ENCODE data around the gene ANAPC1. TPM values are rescaled to one million over a fixed set of nuclear protein-coding genes. Genes with fewer than 3 reads are reported as not detected.
"Not testable (repeated sequence)": the region's sequence is repeated elsewhere in the genome, so short reads cannot be mapped to it uniquely, and the experiment has no call there.

The ANAPC1 gene
- total RNA-seq, 1 experiment from 2014 or later, result 94.4 TPM

GRCh38 chr2:111729812-111730458 is 154.1 kb downstream of the ANAPC1 start:
- DNase-seq; POLR2A ChIA-PET (ENCODE audit: unreplicated experiment); H3K79me2 ChIP-seq (ENCODE audit: low read length); H3K4me1 ChIP-seq (ENCODE audit: insufficient read depth, low read length); H4K20me1 ChIP-seq (ENCODE audit: low read length); H3K9me2 ChIP-seq (replicated peaks; ENCODE audit: low read length); H3K9me3 ChIP-seq (ENCODE audit: low read length); H3K4me2 ChIP-seq (ENCODE audit: low read length); ATAC-seq; H3K27ac ChIP-seq (ENCODE audit: low read length); CTCF ChIA-PET; H3K27me3 ChIP-seq (ENCODE audit: low read length); intact Hi-C loops (cut with micrococcal nuclease); H3K4me3 ChIP-seq (ENCODE audit: low read length); H3F3A ChIP-seq (ENCODE audit: low read length, unreplicated experiment); BruUV-seq (replicated peaks); H3K36me3 ChIP-seq (ENCODE audit: low read depth, low read length); H2AFZ ChIP-seq (ENCODE audit: low read length); H3K9ac ChIP-seq (ENCODE audit: low read length): not testable (repeated sequence)

- peak overlapping the region; percentile 44; the same call in 1 of the 2 replicates for H3K27ac ChIP-seq (ENCODE audit: low read length)
- DNase-seq (peak; percentile 77), ATAC-seq (peak; percentile 69)
- H3K4me2 ChIP-seq (ENCODE audit: low read length); H3K4me3 ChIP-seq (ENCODE audit: low read length); H3K9me3 ChIP-seq (ENCODE audit: low read length); POLR2A ChIA-PET (ENCODE audit: unreplicated experiment); CTCF ChIA-PET; BruUV-seq (replicated peaks); H3K36me3 ChIP-seq (ENCODE audit: low read depth, low read length); H3K27me3 ChIP-seq (ENCODE audit: low read length); H3F3A ChIP-seq (ENCODE audit: low read length, unreplicated experiment); H3K9me2 ChIP-seq (replicated peaks; ENCODE audit: low read length); H3K79me2 ChIP-seq (ENCODE audit: low read length); H3K9ac ChIP-seq (ENCODE audit: low read length); H4K20me1 ChIP-seq (ENCODE audit: low read length); H2AFZ ChIP-seq (ENCODE audit: low read length); H3K4me1 ChIP-seq (ENCODE audit: insufficient read depth, low read length); intact Hi-C loops (cut with micrococcal nuclease): not testable (repeated sequence)
Measured at GRCh38 chr2:111727611-111728110, 156.3 kb downstream of the ANAPC1 start.

GRCh38 chr2:111725742-111726141 is 158.3 kb downstream of the ANAPC1 start:
- H3K9me3 ChIP-seq (ENCODE audit: low read length); H3K79me2 ChIP-seq (ENCODE audit: low read length); H3K4me3 ChIP-seq (ENCODE audit: low read length); H3K27me3 ChIP-seq (ENCODE audit: low read length); H3K4me2 ChIP-seq (ENCODE audit: low read length); BruUV-seq (replicated peaks); H3K9me2 ChIP-seq (replicated peaks; ENCODE audit: low read length); H3K36me3 ChIP-seq (ENCODE audit: low read depth, low read length); POLR2A ChIA-PET (ENCODE audit: unreplicated experiment); H4K20me1 ChIP-seq (ENCODE audit: low read length); H2AFZ ChIP-seq (ENCODE audit: low read length); H3F3A ChIP-seq (ENCODE audit: low read length, unreplicated experiment); H3K4me1 ChIP-seq (ENCODE audit: insufficient read depth, low read length); intact Hi-C loops (cut with micrococcal nuclease); H3K9ac ChIP-seq (ENCODE audit: low read length); CTCF ChIA-PET; H3K27ac ChIP-seq (ENCODE audit: low read length): not testable (repeated sequence)
- ATAC-seq, result peak; percentile 56
- TF ChIP-seq CTCF (conservative IDR thresholded peaks at IDR 0.05; ENCODE audit: low read depth, low read length), result peak; percentile 15; the same call in 1 of the 2 replicates
- peak; percentile 24 for DNase-seq

- POLR2A ChIA-PET (ENCODE audit: unreplicated experiment), result interaction anchor here (0.6 kb wide), 1 partner anchor 87 kb away, joined by 8 read pairs; no protein-coding TSS in a partner anchor
- H3K9me3 ChIP-seq (ENCODE audit: low read length); H3K4me3 ChIP-seq (ENCODE audit: low read length); BruUV-seq (replicated peaks); H2AFZ ChIP-seq (ENCODE audit: low read length); H3K4me2 ChIP-seq (ENCODE audit: low read length); ATAC-seq; DNase-seq; CTCF ChIA-PET; H3K9me2 ChIP-seq (replicated peaks; ENCODE audit: low read length); H3K4me1 ChIP-seq (ENCODE audit: insufficient read depth, low read length); H3F3A ChIP-seq (ENCODE audit: low read length, unreplicated experiment); intact Hi-C loops (cut with micrococcal nuclease); H3K9ac ChIP-seq (ENCODE audit: low read length); H3K27me3 ChIP-seq (ENCODE audit: low read length); H3K36me3 ChIP-seq (ENCODE audit: low read depth, low read length); H3K79me2 ChIP-seq (ENCODE audit: low read length); H4K20me1 ChIP-seq (ENCODE audit: low read length); H3K27ac ChIP-seq (ENCODE audit: low read length): not testable (repeated sequence)
Measured at GRCh38 chr2:111719610-111720009, 164.4 kb downstream of the ANAPC1 start.

Small RNA genes within 50 kb of the gene (microRNA-seq; reads per million reads assigned to microRNA genes)
- not detected for gene MIR4771-2 (ENCODE audit: unreplicated experiment)

Other genes with a start within 250 kb of the ANAPC1 start
- 2.5 and 3.9 TPM in 2 replicates for gene MERTK, start 14.4 kb upstream of the ANAPC1 start, total RNA-seq (2014; rRNA removed)
- 11.2 and 17.3 TPM in 2 replicates for gene TMEM87B, start 171.1 kb upstream of the ANAPC1 start, total RNA-seq (2014; rRNA removed)